H1 (cell line): Measurements from ENCODE around the gene CSAD. TPM values are rescaled to one million over a fixed set of nuclear protein-coding genes. Genes with fewer than 3 reads are reported as not detected.

Experiments
- CTCF ChIA-PET: fragments of 300-600 bp; sonication (Branson Sonifier 250); formaldehyde crosslinking; loops from one replicate; lab custom pipeline; 2021; ENCODE audit not compliant: partially characterized antibody; lab: Charles Lee
- POLR2A ChIA-PET: fragments of 300-600 bp; sonication (Branson Sonifier 250); formaldehyde crosslinking; loops from one replicate; lab custom pipeline; 2021; ENCODE audit warnings: inconsistent platforms; ENCODE audit not compliant: partially characterized antibody; lab: Charles Lee
- DNase-seq, 2 experiments: peaks; one replicate each; pipeline versions ENCODE4 v3.0.0 to v3.0.0-alpha.2; 2010 to 2022; ENCODE audit warnings: low spot score in 2 of 2, low read depth in 1 of 2, mixed read lengths in 1 of 2
- FAIRE-seq: peaks from 2 replicates; lab custom pipeline; 2011; peaks lifted over from hg19 to GRCh38; lab: Jason Lieb, UNC
- H2AFZ ChIP-seq: 2 replicates; pipeline ENCODE4 v1.8.1; 2012; ENCODE audit warnings: low read length, inconsistent platforms
- H2AK5ac ChIP-seq: 2 replicates; pipeline ENCODE4 v1.6.1; 2013; ENCODE audit warnings: low read depth, low read length
- H2BK120ac ChIP-seq: replicated peaks from 2 replicates; pipeline ENCODE3; 2013; ENCODE audit warnings: low read depth, low read length, inconsistent platforms
- H2BK12ac ChIP-seq: 2 replicates; pipeline ENCODE4 v1.6.1; 2013; ENCODE audit warnings: low read depth, low read length
- H2BK15ac ChIP-seq: 2 replicates; pipeline ENCODE4 v1.6.1; 2013; ENCODE audit warnings: low read length
- H2BK20ac ChIP-seq: 2 replicates; pipeline ENCODE4 v1.6.1; 2013; ENCODE audit warnings: low read length
- H2BK5ac ChIP-seq: 2 replicates; pipeline ENCODE4 v1.6.1; 2013; ENCODE audit warnings: low read depth, low read length
- H3K14ac ChIP-seq: 2 replicates; pipeline ENCODE4 v1.6.1; 2013; ENCODE audit warnings: inconsistent platforms; ENCODE audit not compliant: insufficient read length
- H3K18ac ChIP-seq: 2 replicates; pipeline ENCODE4 v1.6.1; 2013; ENCODE audit warnings: low read length; ENCODE audit errors: extremely low read depth
- H3K23ac ChIP-seq: 2 replicates; pipeline ENCODE4 v1.6.1; 2013; ENCODE audit warnings: inconsistent platforms; ENCODE audit not compliant: insufficient read length
- H3K23me2 ChIP-seq: 2 replicates; pipeline ENCODE4 v1.6.1; 2013; ENCODE audit warnings: low read depth, low read length
- H3K27ac ChIP-seq: 2 replicates; pipeline ENCODE4 v1.6.1; 2011; ENCODE audit warnings: low read depth, low read length, inconsistent platforms
- H3K27me3 ChIP-seq, 4 experiments: replicated peaks in 1 of 4; 1 replicate in 1 of 4; 2 replicates in 3 of 4; pipeline versions ENCODE4 v1.6.1 to v1.8.1; 2011 to 2013; ENCODE audit warnings: low read length in 3 of 4, mild to moderate bottlenecking in 3 of 4, inconsistent platforms in 2 of 4, mixed read lengths in 2 of 4, moderate library complexity in 1 of 4; ENCODE audit not compliant: control insufficient read depth in 3 of 4, insufficient read depth in 3 of 4; ENCODE audit errors: extremely low read depth in 1 of 4
- H3K36me3 ChIP-seq, 4 experiments: 2 replicates each; pipeline versions ENCODE4 v1.6.1 to v1.8.1; 2011 to 2013; ENCODE audit warnings: mild to moderate bottlenecking in 4 of 4, low read length in 3 of 4, moderate library complexity in 2 of 4, control low read depth in 1 of 4, inconsistent platforms in 1 of 4; ENCODE audit not compliant: insufficient read depth in 4 of 4, control insufficient read depth in 2 of 4
- H3K4ac ChIP-seq: replicated peaks from 2 replicates; pipeline ENCODE3; 2013; ENCODE audit warnings: low read length, low read depth, mixed read lengths, inconsistent platforms; ENCODE audit not compliant: insufficient read length
- H3K4me1 ChIP-seq, 4 experiments: replicated peaks in 1 of 4; 1 replicate in 1 of 4; 2 replicates in 3 of 4; pipeline versions ENCODE4 v1.6.1 to v1.8.1; 2011 to 2013; ENCODE audit warnings: low read length in 3 of 4, inconsistent platforms in 2 of 4, mixed read lengths in 1 of 4; ENCODE audit not compliant: insufficient read depth in 4 of 4, control insufficient read depth in 3 of 4
- H3K4me2 ChIP-seq, 2 experiments: 2 replicates each; pipeline versions ENCODE4 v1.6.1 to v1.8.1; 2011 to 2013; ENCODE audit warnings: low read depth in 2 of 2, low read length in 2 of 2, control low read depth in 1 of 2, inconsistent platforms in 1 of 2, mild to moderate bottlenecking in 1 of 2; ENCODE audit not compliant: insufficient read depth in 1 of 2
- H3K4me3 ChIP-seq, 4 experiments: fragments of 200-600, 300-600 bp in 1 of 4; sonication (generic), shearing (Covaris generic), sonication (Bioruptor Twin) in 1 of 4; 2 replicates each; pipeline versions ENCODE4 v1.5.1 to v1.8.1; 2011 to 2016; ENCODE audit warnings: low read length in 4 of 4, low read depth in 3 of 4, control low read depth in 2 of 4, inconsistent platforms in 2 of 4, mild to moderate bottlenecking in 2 of 4, mixed read lengths in 1 of 4, moderate library complexity in 1 of 4; ENCODE audit not compliant: insufficient read depth in 2 of 4; ENCODE audit errors: extremely low read depth in 1 of 4
- H3K56ac ChIP-seq: replicated peaks from 2 replicates; pipeline ENCODE3; 2013; ENCODE audit warnings: low read depth, mild to moderate bottlenecking, mixed read lengths, low read length, inconsistent platforms; ENCODE audit not compliant: insufficient read length
- H3K79me1 ChIP-seq: 2 replicates; pipeline ENCODE4 v1.6.1; 2013; ENCODE audit warnings: low read depth, low read length, control low read depth
- H3K79me2 ChIP-seq, 2 experiments: 2 replicates each; pipeline versions ENCODE4 v1.6.1 to v1.8.1; 2012 to 2013; ENCODE audit warnings: low read length in 2 of 2, mild to moderate bottlenecking in 2 of 2, inconsistent platforms in 1 of 2; ENCODE audit not compliant: insufficient read depth in 2 of 2, control insufficient read depth in 1 of 2
- H3K9ac ChIP-seq, 4 experiments: replicated peaks in 1 of 4; 1 replicate in 1 of 4; 2 replicates in 3 of 4; pipeline versions ENCODE4 v1.6.1 to v1.8.1; 2011 to 2013; ENCODE audit warnings: low read depth in 3 of 4, low read length in 3 of 4, control low read depth in 2 of 4, mild to moderate bottlenecking in 2 of 4, moderate library complexity in 2 of 4, inconsistent platforms in 1 of 4; ENCODE audit errors: extremely low read depth in 1 of 4
- H3K9me3 ChIP-seq, 2 experiments: 2 replicates each; pipeline versions ENCODE4 v1.6.1 to v1.8.1; 2012 to 2013; ENCODE audit warnings: mild to moderate bottlenecking in 2 of 2, moderate library complexity in 2 of 2, control low read depth in 1 of 2, inconsistent platforms in 1 of 2, low read depth in 1 of 2, low read length in 1 of 2, mixed read lengths in 1 of 2; ENCODE audit not compliant: insufficient read depth in 2 of 2
- H4K20me1 ChIP-seq, 2 experiments: replicated peaks in 1 of 2; 2 replicates each; pipeline versions ENCODE3 to v1.8.1; 2011 to 2013; ENCODE audit warnings: inconsistent platforms in 2 of 2, low read length in 2 of 2, mild to moderate bottlenecking in 1 of 2; ENCODE audit not compliant: insufficient read depth in 2 of 2, control insufficient read depth in 1 of 2
- H4K5ac ChIP-seq: 2 replicates; pipeline ENCODE4 v1.6.1; 2013; ENCODE audit warnings: low read length, low read depth, mixed read lengths, inconsistent platforms; ENCODE audit not compliant: insufficient read length
- H4K8ac ChIP-seq: 2 replicates; pipeline ENCODE4 v1.8.0; 2013; ENCODE audit warnings: mild to moderate bottlenecking, moderate library complexity, low read length, inconsistent platforms; ENCODE audit not compliant: insufficient read depth; ENCODE audit errors: extremely low read depth
- H4K91ac ChIP-seq: replicated peaks from 2 replicates; pipeline ENCODE3; 2013; ENCODE audit warnings: low read length, mixed read lengths, inconsistent platforms; ENCODE audit not compliant: insufficient read length
- ATF2 ChIP-seq: IDR thresholded peaks from 2 replicates; pipeline ENCODE4 v1.6.1; 2012; ENCODE audit warnings: low read length, inconsistent platforms
- BACH1 ChIP-seq: IDR thresholded peaks from 2 replicates; pipeline ENCODE4 v1.6.1; 2012; ENCODE audit warnings: low read length, improper control_type of control experiment
- CBX8 ChIP-seq: fragments of 300-800, 300-1000 bp; sonication (generic); IDR thresholded peaks from 2 replicates; pipeline ENCODE4 v1.7.1; 2016; ENCODE audit warnings: low read depth, low read length, borderline replicate concordance
- JUN ChIP-seq: IDR thresholded peaks from 2 replicates; pipeline ENCODE4 v1.6.1; 2011; ENCODE audit warnings: low read depth, mild to moderate bottlenecking, improper control_type of control experiment, low read length
- KDM4A ChIP-seq: IDR thresholded peaks from one replicate; pipeline ENCODE4 v1.7.1; 2012; ENCODE audit warnings: low read depth, mild to moderate bottlenecking, moderate library complexity, low read length, inconsistent platforms; ENCODE audit not compliant: severe bottlenecking
- MAX ChIP-seq: IDR thresholded peaks from 2 replicates; pipeline ENCODE4 v1.6.1; 2012; ENCODE audit warnings: inconsistent platforms
- POLR2AphosphoS5 ChIP-seq: IDR thresholded peaks from 2 replicates; pipeline ENCODE4 v1.6.1; 2011; ENCODE audit warnings: low read depth, low read length
- SIRT6 ChIP-seq: IDR thresholded peaks from one replicate; pipeline ENCODE4 v1.7.1; 2012; ENCODE audit warnings: low read length, inconsistent platforms
- SIX5 ChIP-seq: IDR thresholded peaks from 2 replicates; pipeline ENCODE4 v1.6.1; 2011; ENCODE audit warnings: mild to moderate bottlenecking, low read depth, low read length
- SP1 ChIP-seq: IDR thresholded peaks from 2 replicates; pipeline ENCODE4 v1.6.1; 2011; ENCODE audit warnings: low read depth, low read length
- TBP ChIP-seq: IDR thresholded peaks from 2 replicates; pipeline ENCODE4 v1.6.1; 2011; ENCODE audit warnings: low read depth, low read length, improper control_type of control experiment
- WGBS, 2 experiments: shearing (Covaris generic) in 1 of 2; methylation state at CpG; one replicate each; pipeline versions ENCODE4 v1.1.6 to v1.1.7; 2013 to 2015; ENCODE audit warnings: low lambda C conversion rate in 2 of 2, mixed read lengths in 2 of 2, inconsistent platforms in 1 of 2, low coverage in 1 of 2, missing lambda C conversion rate in 1 of 2; ENCODE audit not compliant: insufficient replicate concordance in 2 of 2, insufficient coverage in 1 of 2, insufficient read length in 1 of 2; ENCODE audit errors: extremely low coverage in 1 of 2, missing lambda C conversion rate in 1 of 2; 5-methylcytosine and 5-hydroxymethylcytosine counted together
- polyA plus RNA-seq, 7 experiments: library from polyadenylated mRNA; depleted of rRNA in 3 of 7; stranded (reverse) in 5 of 7; unstranded in 2 of 7; fragments of >200 nt in 5 of 7; fragments of 200-250 nt in 2 of 7; gene quantifications; 1 replicate in 5 of 7; 2 replicates in 1 of 7; 4 replicates in 1 of 7; pipeline versions ENCODE4 v1.2.1 to v1.2.3, GENCODE V29; 2011 to 2013; ENCODE audit warnings: missing spikeins in 2 of 7, mixed read lengths in 2 of 7
- total RNA-seq: library from RNA; stranded (reverse); fragmentation: NEBNext Ultra II Directional; extraction: Animal tissue kit (Norgen Biotek cat#: 25700); gene quantifications from 2 replicates; pipeline ENCODE4 v1.2.1, GENCODE V29; 2021

The CSAD gene
- total and polyA plus RNA-seq, 2 of the 8 experiments (the other 6 are each of a cell fraction or from before 2014, with no cell fraction given), result 8.8 to 11.3 TPM

- Histone ChIP-seq H3K23me2 (peaks cover 2% of the 10 kb centered on the region; the same call in 1 of the 2 replicates), H2BK20ac (no peak overlapping the region), H2AK5ac (no peak overlapping the region; the same call in 1 of the 2 replicates), H3K4me3 (peak overlapping the region in 1 of 4 experiments; percentile 47; a peak in 1 of 8 replicates), H2BK5ac (0 out of 2 replicates have a peak overlapping the region, but pooled peaks have one; percentile 30), H3K79me2 (no peaks in the 10 kb centered on the region), H4K8ac (peak overlapping the region; percentile 69), H2BK12ac (0 out of 2 replicates have a peak overlapping the region, but pooled peaks have one; percentile 0), H3K18ac (no peak overlapping the region), H3K4ac (peak overlapping the region; percentile 72), H4K91ac (no peak overlapping the region), H3K36me3 (no peaks in the 10 kb centered on the region), H2BK15ac (no peak overlapping the region), H3K4me2 (peak overlapping the region; percentile 43 to 53; a peak in 3 of 4 replicates), H4K20me1 (peaks cover 0 to 4% of the 10 kb centered on the region in 2 experiments), H3K27ac (no peak overlapping the region), H3K27me3 (peaks cover 2 to 37% (median 18%) of the 10 kb centered on the region in 4 experiments), H3K56ac (no peak overlapping the region), H2AFZ (no peak overlapping the region), H3K9ac (no peak overlapping the region), H3K79me1 (no peaks in the 10 kb centered on the region), H2BK120ac (no peak overlapping the region), H3K23ac (no peak overlapping the region), H4K5ac (no peak overlapping the region), H3K14ac (no peak overlapping the region), H3K4me1 (no peaks in the 10 kb centered on the region; a peak in 1 of 7 replicates), H3K9me3 (no peaks in the 10 kb centered on the region)
- 88% methylated on average over 17 of the region's 19 CpGs; no CpG with 5 or more reads in 1 of the 2 experiments for WGBS, 2 experiments
- ChIA-PET POLR2A (interaction anchor here (0.6 to 2.1 kb wide), 16 partner anchors 7 to 190 kb away, joined by 3 to 10 read pairs (median 4); partner anchors contain the start of genes CSAD, ITGB7, MYG1 and SPRYD3), CTCF (interaction anchor here (0.7 to 12.9 kb wide), 39 partner anchors 12 to 159 kb away, joined by 3 to 198 read pairs (median 6); partner anchors contain the start of genes CSAD, ESPL1, ITGB7 and MYG1)
- FAIRE-seq (no peak), DNase-seq (no peak)
- TF ChIP-seq POLR2AphosphoS5, result no peak
- TF ChIP-seq CBX8, result no peak
- no peak for TF ChIP-seq BACH1
- TF ChIP-seq TBP, result no peak
- no peak for TF ChIP-seq MAX
- no peak for TF ChIP-seq JUN
- TF ChIP-seq KDM4A, result no peak
- no peak for TF ChIP-seq SP1
- TF ChIP-seq ATF2, result no peak
- no peak for TF ChIP-seq SIRT6
- no peak for TF ChIP-seq SIX5
Measured at GRCh38 chr12:53197011-53197640, 16.4 kb upstream of the CSAD start.
